Lung (tissue), 12 donors: ENCODE results near the gene MCF2L2. TPM values are rescaled to one million over a fixed set of nuclear protein-coding genes. Genes with fewer than 3 reads are reported as not detected.

Source experiments
- ATAC-seq: fragments of 200-7000 bp; cut with Tn5 transposase; one replicate; pipeline ENCODE4 v1.9.1; 2020; ENCODE audit warnings: moderate number of reproducible peaks; ENCODE audit not compliant: insufficient read depth, low FRiP score
- DNase-seq, 3 donors: peaks; one replicate each; pipeline ENCODE4 v3.0.0-alpha.2; 2013 to 2017
- H3K27ac ChIP-seq, 2 donors: one replicate each; pipeline ENCODE4 v1.5.1; 2013; ENCODE audit warnings: mild to moderate bottlenecking in 2 of 2, moderate library complexity in 2 of 2, control low read depth in 1 of 2, inconsistent platforms in 1 of 2, low read depth in 1 of 2, low read length in 1 of 2
- H3K27me3 ChIP-seq, 3 donors: one replicate each; pipeline ENCODE4 v1.5.1; 2013; ENCODE audit warnings: low read length in 2 of 3; ENCODE audit not compliant: control insufficient read depth in 3 of 3, insufficient read depth in 3 of 3
- H3K36me3 ChIP-seq, 4 donors: one replicate each; pipeline ENCODE4 v1.5.1; 2013; ENCODE audit warnings: low read length in 4 of 4, mild to moderate bottlenecking in 1 of 4, moderate library complexity in 1 of 4; ENCODE audit not compliant: control insufficient read depth in 4 of 4, insufficient read depth in 4 of 4
- H3K4me1 ChIP-seq, 5 donors: one replicate each; pipeline ENCODE4 v1.5.1; 2013; ENCODE audit warnings: low read length in 5 of 5, mild to moderate bottlenecking in 2 of 5, moderate library complexity in 1 of 5; ENCODE audit not compliant: control insufficient read depth in 5 of 5, insufficient read depth in 5 of 5
- H3K4me3 ChIP-seq: one replicate; pipeline ENCODE4 v1.5.1; 2013; ENCODE audit warnings: mild to moderate bottlenecking, control low read depth, moderate library complexity
- H3K9ac ChIP-seq, 2 donors: one replicate each; pipeline ENCODE4 v1.5.1; 2013; ENCODE audit warnings: low read length in 2 of 2, control low read depth in 1 of 2; ENCODE audit not compliant: insufficient read depth in 1 of 2
- H3K9me3 ChIP-seq, 4 donors: one replicate each; pipeline ENCODE4 v1.5.1; 2013; ENCODE audit warnings: low read length in 3 of 4, mild to moderate bottlenecking in 1 of 4, moderate library complexity in 1 of 4; ENCODE audit not compliant: control insufficient read depth in 4 of 4, insufficient read depth in 3 of 4
- WGBS, 2 donors: extraction: QIAGEN DNeasy Blood & Tissue Kit; methylation state at CpG; one replicate each; pipeline ENCODE4 v1.1.7; 2013; 5-methylcytosine and 5-hydroxymethylcytosine counted together
- polyA plus RNA-seq, 2 donors: library from polyadenylated mRNA; stranded (reverse); fragments of 200-250 nt; gene quantifications; one replicate each; pipeline ENCODE4 v1.2.1, GENCODE V29; 2013
- total RNA-seq, 2 donors: library from RNA; depleted of rRNA in 1 of 2; stranded (reverse); fragments of >200 nt in 1 of 2; gene quantifications; one replicate each; pipeline ENCODE4 v1.2.1, GENCODE V29; 2014 to 2021
- TF ChIP-seq, protein P1 (sequence below): IDR thresholded peaks from 2 replicates; pipeline ENCODE4 v1.5.1; 2012; ENCODE audit warnings: mild to moderate bottlenecking; ENCODE audit errors: control extremely low read depth, extremely low read depth
- donor health status: control.
- donor health status: control.
- donor health status: Bipolar disorder and iron deficiency.
- donor health status: healthy.
- donor health status: DM: yes; HTN: yes; CAD: no.

The MCF2L2 gene
- total and polyA plus RNA-seq, 4 donors, result 0.26 to 1.7 (median 1.0) TPM

- H3K4me3 ChIP-seq, result no peak overlapping the region
- peaks cover 2 to 29% (median 10%) of the 10 kb centered on the region in 5 donors for H3K4me1 ChIP-seq
- no peak for ATAC-seq
- H3K36me3 ChIP-seq, result no peaks in the 10 kb centered on the region
- peak overlapping the region in 1 of 2 donors; percentile 76 for H3K27ac ChIP-seq
- TF ChIP-seq, protein P1, sequence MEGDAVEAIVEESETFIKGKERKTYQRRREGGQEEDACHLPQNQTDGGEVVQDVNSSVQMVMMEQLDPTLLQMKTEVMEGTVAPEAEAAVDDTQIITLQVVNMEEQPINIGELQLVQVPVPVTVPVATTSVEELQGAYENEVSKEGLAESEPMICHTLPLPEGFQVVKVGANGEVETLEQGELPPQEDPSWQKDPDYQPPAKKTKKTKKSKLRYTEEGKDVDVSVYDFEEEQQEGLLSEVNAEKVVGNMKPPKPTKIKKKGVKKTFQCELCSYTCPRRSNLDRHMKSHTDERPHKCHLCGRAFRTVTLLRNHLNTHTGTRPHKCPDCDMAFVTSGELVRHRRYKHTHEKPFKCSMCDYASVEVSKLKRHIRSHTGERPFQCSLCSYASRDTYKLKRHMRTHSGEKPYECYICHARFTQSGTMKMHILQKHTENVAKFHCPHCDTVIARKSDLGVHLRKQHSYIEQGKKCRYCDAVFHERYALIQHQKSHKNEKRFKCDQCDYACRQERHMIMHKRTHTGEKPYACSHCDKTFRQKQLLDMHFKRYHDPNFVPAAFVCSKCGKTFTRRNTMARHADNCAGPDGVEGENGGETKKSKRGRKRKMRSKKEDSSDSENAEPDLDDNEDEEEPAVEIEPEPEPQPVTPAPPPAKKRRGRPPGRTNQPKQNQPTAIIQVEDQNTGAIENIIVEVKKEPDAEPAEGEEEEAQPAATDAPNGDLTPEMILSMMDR, result no peak
- no peaks in the 10 kb centered on the region for H3K27me3 ChIP-seq
- no peak overlapping the region for H3K9ac ChIP-seq
- WGBS, 2 donors, result 25 to 46% methylated on average over 7 of the region's 7 CpGs
- no peaks in the 10 kb centered on the region for H3K9me3 ChIP-seq
- no peak for DNase-seq
Observed at GRCh38 chr3:183260167-183260904, 168.1 kb downstream of the MCF2L2 start.

DNA sequence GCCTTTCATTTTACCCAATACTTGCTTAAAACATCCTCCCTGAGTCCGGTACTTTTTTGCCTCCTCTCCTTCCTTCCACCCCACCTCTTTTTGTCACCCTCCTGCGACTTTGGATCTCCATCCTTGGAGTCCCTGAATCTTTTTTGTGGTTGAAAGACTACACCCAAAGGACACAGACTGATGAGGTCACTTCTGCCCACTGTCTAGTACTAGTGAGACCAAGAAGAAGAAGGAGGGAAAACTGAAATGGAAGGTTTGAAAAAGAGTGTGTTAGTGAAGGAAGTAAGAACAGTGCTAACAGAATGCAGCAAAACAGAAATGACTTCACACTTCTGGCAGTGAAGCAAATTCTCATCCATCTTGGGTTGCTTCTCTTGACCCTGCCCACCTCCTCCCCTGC is 168.8 kb downstream of the MCF2L2 start:
- no peak overlapping the region for H3K4me3 ChIP-seq
- H3K9me3 ChIP-seq, result no peaks in the 10 kb centered on the region
- no peaks in the 10 kb centered on the region for H3K27me3 ChIP-seq
- H3K9ac ChIP-seq, result no peak overlapping the region
- WGBS, 2 donors, result 33 to 59% methylated on average over 2 of the region's 2 CpGs
- no peaks in the 10 kb centered on the region for H3K36me3 ChIP-seq
- H3K27ac ChIP-seq, result peak overlapping the region in 1 of 2 donors; percentile 76
- peaks cover 1 to 27% (median 10%) of the 10 kb centered on the region in 5 donors for H3K4me1 ChIP-seq
- no peak for DNase-seq
- no peak for ATAC-seq
- TF ChIP-seq, protein P1, result no peak

- H3K4me3 ChIP-seq, result no peak overlapping the region
- no peak overlapping the region for H3K27ac ChIP-seq
- H3K27me3 ChIP-seq, result no peaks in the 10 kb centered on the region
- no peaks in the 10 kb centered on the region for H3K36me3 ChIP-seq
- WGBS, 2 donors, result 75 to 82% methylated on average over 3 of the region's 3 CpGs
- ATAC-seq (no peak), DNase-seq (peak in 1 of 3 donors; percentile 41)
- TF ChIP-seq, protein P1, result no peak
- peaks cover 0 to 22% (median 10%) of the 10 kb centered on the region in 5 donors for H3K4me1 ChIP-seq
- H3K9ac ChIP-seq, result no peak overlapping the region
- no peaks in the 10 kb centered on the region for H3K9me3 ChIP-seq
Observed at GRCh38 chr3:183259087-183259486, 169.3 kb downstream of the MCF2L2 start.
